Testis (tissue), 3 donors: ENCODE measurements around the gene SCUBE3. TPM values are rescaled to one million over a fixed set of nuclear protein-coding genes. Genes with fewer than 3 reads are reported as not detected.

Source experiments
- DNase-seq: peaks from one replicate; pipeline ENCODE4 v3.0.0-alpha.2; 2019
- H3K27ac ChIP-seq, 2 donors: fragments of 200-600 bp; sonication (generic); one replicate each; pipeline ENCODE4 v1.5.1; 2019
- H3K27me3 ChIP-seq: fragments of 200-600 bp; sonication (generic); one replicate; pipeline ENCODE4 v1.5.1; 2019
- H3K36me3 ChIP-seq: fragments of 200-600 bp; sonication (generic); one replicate; pipeline ENCODE4 v1.5.1; 2017; ENCODE audit warnings: low read depth; ENCODE audit errors: missing control alignments
- H3K4me1 ChIP-seq: fragments of 200-600 bp; sonication (generic); one replicate; pipeline ENCODE4 v1.5.1; 2019
- H3K4me3 ChIP-seq, 2 donors: fragments of 200-600 bp; sonication (generic); one replicate each; pipeline ENCODE4 v1.5.1; 2017 to 2019
- H3K9me3 ChIP-seq: fragments of 200-600 bp; sonication (generic); one replicate; pipeline ENCODE4 v1.5.1; 2017
- POLR2A ChIP-seq: fragments of 450-650 bp; IDR thresholded peaks from one replicate; pipeline ENCODE4 v1.6.1; 2017; ENCODE audit warnings: antibody characterized with exemption, mild to moderate bottlenecking, moderate library complexity
- WGBS, 2 donors: methylation state at CpG; one replicate each; pipeline ENCODE4 v1.1.5; 2018; 5-methylcytosine and 5-hydroxymethylcytosine counted together
- intact Hi-C: fragments of 100-400 bp; cut with DNase I; formaldehyde crosslinking; loops from one replicate; pipeline ENCODE4 v1.15.1; 2023; ENCODE audit warnings: low total_unique reads
- polyA plus RNA-seq: library from polyadenylated mRNA; stranded (reverse); fragments of 350-450 nt; fragmentation: Illumina TruSeq; extraction: RNeasy Lipid Tissue Mini Kit (QIAGEN cat#74804); gene quantifications from one replicate; pipeline ENCODE4 v1.2.3, GENCODE V29; 2014; ENCODE audit warnings: low read depth, low replicate concordance; ENCODE audit not compliant: insufficient read depth
- total RNA-seq, 2 donors: library from RNA; depleted of rRNA; stranded (reverse); fragments of >200 nt; gene quantifications; one replicate each; pipeline ENCODE4 v1.2.3, GENCODE V29; 2016
- TF ChIP-seq, protein P1 (sequence below), 3 experiments: fragments of 450-650 bp in 2 of 3; fragments of 200-600 bp in 1 of 3; sonication (generic) in 1 of 3; IDR thresholded peaks; one replicate each; pipeline ENCODE4 v1.5.1; 2016 to 2019; ENCODE audit warnings: antibody characterized with exemption in 3 of 3, mild to moderate bottlenecking in 2 of 3, moderate library complexity in 1 of 3

SCUBE3 gene
- total and polyA plus RNA-seq, 3 donors from 2014 or later, result 1.7 to 2.2 (median 2.0) TPM

DNA sequence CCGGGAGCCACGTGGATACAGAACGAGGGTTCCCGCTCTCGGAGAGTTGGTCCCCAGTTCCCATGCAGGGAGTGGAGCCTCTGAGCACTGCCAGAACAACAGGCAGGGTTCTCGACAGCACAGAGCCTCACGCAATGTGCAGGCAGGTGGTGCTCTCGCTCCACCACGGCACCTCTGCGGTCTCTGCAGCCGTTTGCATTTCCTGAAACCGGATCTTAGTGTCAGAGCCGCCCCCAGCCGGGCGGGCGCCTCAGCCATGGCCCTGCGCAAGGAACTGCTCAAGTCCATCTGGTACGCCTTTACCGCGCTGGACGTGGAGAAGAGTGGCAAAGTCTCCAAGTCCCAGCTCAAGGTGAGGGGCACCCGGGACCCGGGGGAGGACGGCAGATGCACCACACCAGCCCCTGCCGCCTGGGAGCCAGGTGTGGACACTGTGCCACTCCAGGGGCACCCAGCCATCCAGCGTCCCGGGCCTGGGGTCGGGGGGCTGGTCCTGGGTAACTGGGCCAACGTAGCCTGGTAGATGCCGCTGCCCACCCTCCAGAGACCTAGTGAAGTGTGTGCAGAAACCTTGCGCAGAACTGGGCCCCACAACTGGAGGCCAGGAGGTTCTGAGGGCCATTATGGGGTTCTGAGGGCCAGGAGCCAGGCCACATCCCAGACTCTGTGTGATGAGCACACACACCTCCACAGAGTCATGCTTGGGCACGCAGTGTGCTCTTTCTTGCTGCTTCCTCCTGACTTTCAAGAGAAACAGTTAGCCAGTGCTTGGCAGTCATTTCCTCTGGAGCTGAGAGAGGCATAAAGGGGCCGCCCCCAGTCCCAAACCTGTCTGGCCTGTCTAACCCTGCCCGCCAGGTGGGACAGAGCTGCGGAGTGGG, 84.1 kb downstream of the SCUBE3 start, which contains the start of gene DEF6:
Gene DEF6 (plus strand): TSS at position 218 of the 881 bp plus-strand sequence. CDS start 39 bp downstream, at position 257.
- Histone ChIP-seq H3K4me1 (peaks cover 4% of the 10 kb centered on the region), H3K4me3 (peak within 1 kb of the TSS in 1 of 2 donors; percentile 24), H3K27me3 (no peaks in the 10 kb centered on the region), H3K9me3 (no peaks in the 10 kb centered on the region), H3K36me3 (no peaks in the 10 kb centered on the region), H3K27ac (peak within 1 kb of the TSS in 1 of 2 donors; percentile 41)
- TF ChIP-seq POLR2A, result no peak
- TF ChIP-seq, protein P1, sequence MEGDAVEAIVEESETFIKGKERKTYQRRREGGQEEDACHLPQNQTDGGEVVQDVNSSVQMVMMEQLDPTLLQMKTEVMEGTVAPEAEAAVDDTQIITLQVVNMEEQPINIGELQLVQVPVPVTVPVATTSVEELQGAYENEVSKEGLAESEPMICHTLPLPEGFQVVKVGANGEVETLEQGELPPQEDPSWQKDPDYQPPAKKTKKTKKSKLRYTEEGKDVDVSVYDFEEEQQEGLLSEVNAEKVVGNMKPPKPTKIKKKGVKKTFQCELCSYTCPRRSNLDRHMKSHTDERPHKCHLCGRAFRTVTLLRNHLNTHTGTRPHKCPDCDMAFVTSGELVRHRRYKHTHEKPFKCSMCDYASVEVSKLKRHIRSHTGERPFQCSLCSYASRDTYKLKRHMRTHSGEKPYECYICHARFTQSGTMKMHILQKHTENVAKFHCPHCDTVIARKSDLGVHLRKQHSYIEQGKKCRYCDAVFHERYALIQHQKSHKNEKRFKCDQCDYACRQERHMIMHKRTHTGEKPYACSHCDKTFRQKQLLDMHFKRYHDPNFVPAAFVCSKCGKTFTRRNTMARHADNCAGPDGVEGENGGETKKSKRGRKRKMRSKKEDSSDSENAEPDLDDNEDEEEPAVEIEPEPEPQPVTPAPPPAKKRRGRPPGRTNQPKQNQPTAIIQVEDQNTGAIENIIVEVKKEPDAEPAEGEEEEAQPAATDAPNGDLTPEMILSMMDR (IDR thresholded peaks at IDR 0.05), result peak; percentile 30 to 46 (median 33)
- 46% methylated on average over 20 to 35 of the region's 35 CpGs for WGBS, 2 donors
- peak; percentile 80 for DNase-seq
- intact Hi-C loops, result no loop called here

DNA sequence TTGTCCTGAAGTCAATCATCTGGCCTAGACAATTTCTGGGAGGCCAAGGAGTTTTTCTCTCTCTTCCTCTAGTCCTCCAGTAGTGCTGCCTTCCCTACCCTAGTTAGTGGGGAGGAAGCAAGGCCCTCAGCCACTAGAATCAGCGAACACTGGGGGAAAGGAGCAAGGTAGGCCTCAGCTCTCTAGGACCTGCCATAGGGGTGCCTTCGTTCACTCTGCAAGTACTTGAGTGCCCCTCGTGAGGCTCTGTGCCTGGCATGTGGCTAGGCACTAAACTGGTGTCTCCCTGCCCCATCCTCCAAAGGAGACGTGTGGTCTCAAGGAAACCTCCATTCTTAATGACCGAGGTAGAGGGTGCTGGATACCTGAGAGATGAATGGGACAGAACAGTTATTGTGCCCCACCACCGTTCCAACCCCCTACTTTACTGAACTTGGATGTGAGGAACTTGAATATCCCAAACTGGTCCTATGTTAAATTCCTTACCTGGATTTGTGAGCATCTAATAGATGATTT, 84.9 kb downstream of the SCUBE3 start:
- peaks cover 4% of the 10 kb centered on the region for H3K4me1 ChIP-seq
- H3K36me3 ChIP-seq, result no peaks in the 10 kb centered on the region
- H3K27me3 ChIP-seq, result no peaks in the 10 kb centered on the region
- 70 to 86% methylated on average over 6 of the region's 6 CpGs for WGBS, 2 donors
- TF ChIP-seq POLR2A, result no peak
- TF ChIP-seq, protein P1 (IDR thresholded peaks at IDR 0.05), result no peak
- no peak overlapping the region for H3K4me3 ChIP-seq
- no peak for DNase-seq
- intact Hi-C loops, result no loop called here
- H3K27ac ChIP-seq, result no peak overlapping the region
- no peaks in the 10 kb centered on the region for H3K9me3 ChIP-seq

DNA sequence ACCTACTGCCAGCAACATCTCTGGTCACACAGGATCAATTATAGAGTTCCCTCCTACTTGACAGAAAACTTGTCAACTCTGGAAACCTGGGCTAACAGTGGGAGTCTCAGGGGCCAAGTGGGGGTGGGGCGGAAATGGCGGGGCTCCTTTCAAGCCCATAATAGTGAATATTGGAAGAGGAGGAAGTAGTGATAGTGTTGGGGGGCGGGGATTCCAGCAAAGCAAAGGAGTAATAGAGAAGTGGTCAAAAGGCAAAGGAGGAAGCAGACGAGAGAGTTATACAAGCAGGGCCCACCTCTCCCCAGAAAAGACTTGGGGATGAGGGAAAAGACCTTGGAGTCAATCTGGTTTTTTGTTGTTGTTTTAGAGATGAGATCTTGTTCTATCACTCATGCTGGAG, 85.9 kb downstream of the SCUBE3 start:
- intact Hi-C loops, result no loop called here
- Histone ChIP-seq H3K9me3 (no peaks in the 10 kb centered on the region), H3K36me3 (no peaks in the 10 kb centered on the region), H3K27ac (no peak overlapping the region), H3K4me1 (peaks cover 4% of the 10 kb centered on the region), H3K4me3 (no peak overlapping the region), H3K27me3 (no peaks in the 10 kb centered on the region)
- TF ChIP-seq POLR2A, result no peak
- TF ChIP-seq, protein P1 (IDR thresholded peaks at IDR 0.05), result no peak
- WGBS, 2 donors, result 73 to 91% methylated on average over 4 of the region's 4 CpGs
- peak; percentile 30 for DNase-seq

DNA sequence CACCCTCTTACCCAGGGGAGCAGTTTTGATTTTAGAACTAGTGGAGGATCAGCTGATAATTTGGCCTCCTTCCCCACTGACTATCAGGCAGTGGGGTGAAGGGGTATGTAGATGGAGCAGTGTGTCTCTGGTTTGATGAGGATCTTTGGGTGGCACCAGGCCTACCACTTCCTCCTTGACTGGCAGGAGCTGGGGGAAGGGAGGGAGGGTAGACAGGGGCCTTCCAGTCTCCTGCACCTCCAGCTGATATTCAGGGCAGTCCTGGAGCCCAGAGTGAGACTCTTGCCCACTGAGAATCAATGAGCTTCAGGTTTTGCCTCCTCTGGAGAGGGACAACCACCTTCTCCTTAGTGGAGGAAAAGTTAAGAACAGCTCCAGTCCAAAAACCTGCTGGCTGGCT, 87.1 kb downstream of the SCUBE3 start:
- H3K27ac ChIP-seq, result no peak overlapping the region
- H3K27me3 ChIP-seq, result no peaks in the 10 kb centered on the region
- intact Hi-C loops, result no loop called here
- no peaks in the 10 kb centered on the region for H3K9me3 ChIP-seq
- TF ChIP-seq, protein P1 (IDR thresholded peaks at IDR 0.05), result no peak
- TF ChIP-seq POLR2A, result no peak
- no peaks in the 10 kb centered on the region for H3K36me3 ChIP-seq
- peaks cover 4% of the 10 kb centered on the region for H3K4me1 ChIP-seq
- no peak for DNase-seq
- no peak overlapping the region for H3K4me3 ChIP-seq

Other genes starting within 250 kb of the SCUBE3 start
- gene TCP11, start 72.6 kb upstream of the SCUBE3 start, total RNA-seq, result 100 to 1,000 TPM; 193 to 639 TPM
- 1,044 TPM for gene TCP11, start 72.6 kb upstream of the SCUBE3 start, polyA plus RNA-seq
- 10 to 100 TPM; 81.3 to 97.3 TPM for gene ZNF76, start 45.8 kb downstream of the SCUBE3 start, total RNA-seq
- gene ZNF76, start 45.8 kb downstream of the SCUBE3 start, polyA plus RNA-seq, result 76.9 TPM
- 10 to 100 TPM; 13.1 to 20.9 TPM for gene DEF6, start 83.9 kb downstream of the SCUBE3 start, total RNA-seq
- gene DEF6, start 83.9 kb downstream of the SCUBE3 start, polyA plus RNA-seq, result 29.5 TPM
- 10 to 100 TPM; 21.0 to 23.0 TPM for gene PPARD, start 128.6 kb downstream of the SCUBE3 start, total RNA-seq
- 21.5 TPM for gene PPARD, start 128.6 kb downstream of the SCUBE3 start, polyA plus RNA-seq
- gene FANCE, start 238.4 kb downstream of the SCUBE3 start, total RNA-seq, result 10 to 100 TPM; 14.1 to 15.0 TPM
- gene FANCE, start 238.4 kb downstream of the SCUBE3 start, polyA plus RNA-seq, result 18.0 TPM